K562 (cell line): ENCODE measurements around the gene S100A1. TPM values are rescaled to one million over a fixed set of nuclear protein-coding genes. Genes with fewer than 3 reads are reported as not detected.

Source experiments
- ATAC-seq: fragments of 200-7000 bp; cut with Tn5 transposase; 3 replicates; pipeline ENCODE4 v1.9.1; 2020; ENCODE audit warnings: moderate library complexity
- BruUV-seq: library from RNA; stranded (reverse); fragments of 400-500 nt; replicated peaks from 2 replicates; lab custom pipeline; 2021; lab: Mats Ljungman, UMichigan
- CTCF ChIA-PET: fragments of 300-600 bp; formaldehyde crosslinking; extraction: SDS; loops from one replicate; lab custom pipeline; 2021; ENCODE audit warnings: low intra/inter-chr PET ratio; lab: Yijun Ruan, JAX
- POLR2A ChIA-PET: fragments of 300-600, 350-650 bp; sonication (Branson Sonifier 250); formaldehyde crosslinking; extraction: SDS; loops from one replicate; lab custom pipeline; 2021; ENCODE audit warnings: antibody characterized with exemption, inconsistent platforms; lab: Yijun Ruan, JAX
- DNase-seq, 4 experiments: peaks; one replicate each; pipeline versions ENCODE4 v3.0.0 to v3.0.0-alpha.2; 2011 to 2018; ENCODE audit warnings: low spot score in 3 of 4, mixed read lengths in 3 of 4; ENCODE audit errors: extremely low read depth in 1 of 4
- FAIRE-seq: peaks from 2 replicates; lab custom pipeline; 2011; peaks lifted over from hg19 to GRCh38; lab: Jason Lieb, UNC
- H2AFZ ChIP-seq: 2 replicates; pipeline ENCODE4 v1.6.0; 2011; ENCODE audit warnings: low read depth, low read length, control low read depth, inconsistent platforms
- H3K27ac ChIP-seq: fragments of 200-600 bp; 3 replicates; pipeline ENCODE4 v1.8.0; 2011; ENCODE audit warnings: low read depth, mild to moderate bottlenecking, control low read depth, inconsistent platforms, low read length, moderate library complexity, mixed read lengths; ENCODE audit errors: extremely low read depth
- H3K27me3 ChIP-seq, 2 experiments: fragments of 300-600 bp in 1 of 2; 2 replicates in 1 of 2; 3 replicates in 1 of 2; pipeline versions ENCODE4 v1.6.0 to v1.8.0; 2011; ENCODE audit warnings: inconsistent platforms in 2 of 2, low read length in 2 of 2, mild to moderate bottlenecking in 1 of 2, mixed read lengths in 1 of 2, moderate library complexity in 1 of 2; ENCODE audit not compliant: control insufficient read depth in 2 of 2, insufficient read depth in 2 of 2
- H3K36me3 ChIP-seq: fragments of 300-600 bp; 3 replicates; pipeline ENCODE4 v1.8.0; 2011; ENCODE audit warnings: mild to moderate bottlenecking, low read length, inconsistent platforms; ENCODE audit not compliant: control insufficient read depth, insufficient read depth
- H3K4me1 ChIP-seq, 2 experiments: fragments of 200-600 bp in 1 of 2; replicated peaks in 1 of 2; 2 replicates in 1 of 2; 3 replicates in 1 of 2; pipeline versions ENCODE4 v1.5.1 to v1.8.0; 2011; ENCODE audit warnings: inconsistent platforms in 2 of 2, low read length in 2 of 2, mild to moderate bottlenecking in 1 of 2, mixed read lengths in 1 of 2, moderate library complexity in 1 of 2; ENCODE audit not compliant: control insufficient read depth in 2 of 2, insufficient read depth in 2 of 2
- H3K4me2 ChIP-seq: 2 replicates; pipeline ENCODE4 v1.6.1; 2011; ENCODE audit warnings: low read length, control low read depth, inconsistent platforms, mixed read lengths; ENCODE audit not compliant: insufficient read depth
- H3K4me3 ChIP-seq: fragments of 200-600 bp; sonication (generic), shearing (Covaris generic); 2 replicates; pipeline ENCODE4 v1.5.1; 2016; ENCODE audit warnings: control low read depth, inconsistent platforms
- H3K79me2 ChIP-seq: fragments of 200-600 bp; 3 replicates; pipeline ENCODE4 v1.8.0; 2011; ENCODE audit warnings: low read length, inconsistent platforms; ENCODE audit not compliant: control insufficient read depth, insufficient read depth
- H3K9ac ChIP-seq, 2 experiments: 2 replicates each; pipeline versions ENCODE4 v1.6.0 to v1.6.1; 2011; ENCODE audit warnings: low read depth in 2 of 2, low read length in 2 of 2, control low read depth in 1 of 2, inconsistent platforms in 1 of 2, mild to moderate bottlenecking in 1 of 2, mixed read lengths in 1 of 2; ENCODE audit not compliant: insufficient read depth in 1 of 2
- H3K9me1 ChIP-seq: one replicate; pipeline ENCODE4 v1.6.0; 2011; ENCODE audit warnings: inconsistent platforms, mild to moderate bottlenecking, low read length, moderate library complexity; ENCODE audit not compliant: control insufficient read depth, insufficient read depth
- H3K9me3 ChIP-seq: replicated peaks from 2 replicates; pipeline ENCODE4 v1.5.1; 2011; ENCODE audit warnings: low read depth, low read length, inconsistent platforms; ENCODE audit not compliant: control insufficient read depth, insufficient read depth
- H4K20me1 ChIP-seq: replicated peaks from 2 replicates; pipeline ENCODE4 v1.6.1; 2011; ENCODE audit warnings: low read length, inconsistent platforms, mixed read lengths; ENCODE audit not compliant: control insufficient read depth, insufficient read depth
- ARID4B ChIP-seq: sonication (generic); formaldehyde crosslinking; IDR thresholded peaks from 2 replicates; pipeline ENCODE4 v1.8.0; 2022; ENCODE audit warnings: mild to moderate bottlenecking, missing genetic modification reagents
- EWSR1 ChIP-seq: fragments of 450-650 bp; IDR thresholded peaks from 2 replicates; pipeline ENCODE4 v1.6.1; 2018; ENCODE audit warnings: borderline replicate concordance, mild to moderate bottlenecking, low read depth, moderate library complexity; ENCODE audit not compliant: partially characterized antibody
- GABPB2 ChIP-seq: fragments of 250-450 bp; sonication (Bioruptor Pico); conservative IDR thresholded peaks from 2 replicates; pipeline ENCODE4 v1.5.1; 2021; ENCODE audit warnings: mild to moderate bottlenecking
- ILF3 ChIP-seq: fragments of 450-650 bp; IDR thresholded peaks from 2 replicates; pipeline ENCODE4 v1.6.1; 2018; ENCODE audit warnings: antibody characterized with exemption, mild to moderate bottlenecking, moderate library complexity, borderline replicate concordance
- MYNN ChIP-seq, 2 experiments: sonication (generic); formaldehyde crosslinking in 1 of 2; IDR thresholded peaks; 2 replicates each; pipeline versions ENCODE4 v1.5.0 to v1.6.1; 2016 to 2020; ENCODE audit warnings: antibody characterized with exemption in 1 of 2, missing genetic modification reagents in 1 of 2
- NFIC ChIP-seq: fragments of 450-650 bp; IDR thresholded peaks from 2 replicates; pipeline ENCODE4 v1.6.1; 2017; ENCODE audit warnings: mild to moderate bottlenecking, inconsistent platforms
- POLR2AphosphoS2 ChIP-seq: IDR thresholded peaks from 2 replicates; pipeline ENCODE4 v1.6.1; 2012; ENCODE audit warnings: low read length, improper control_type of control experiment
- PTBP1 ChIP-seq: fragments of 200-400 bp; formaldehyde crosslinking; IDR thresholded peaks from 2 replicates; pipeline ENCODE4 v1.6.1; 2017; ENCODE audit warnings: low read depth, low read length
- RBM15 ChIP-seq: fragments of 200-400 bp; formaldehyde crosslinking; IDR thresholded peaks from 2 replicates; pipeline ENCODE4 v1.6.1; 2018; ENCODE audit warnings: mild to moderate bottlenecking, low read length, moderate library complexity; ENCODE audit not compliant: insufficient read depth
- SMARCC2 ChIP-seq: fragments of 450-650 bp; IDR thresholded peaks from 2 replicates; pipeline ENCODE4 v1.6.1; 2017; ENCODE audit warnings: antibody characterized with exemption, moderate library complexity, mild to moderate bottlenecking, low read depth
- TCF15 ChIP-seq: fragments of 250-450 bp; sonication (Bioruptor Pico); IDR thresholded peaks from 2 replicates; pipeline ENCODE4 v1.8.0; 2022; ENCODE audit warnings: moderate library complexity, mild to moderate bottlenecking, inconsistent platforms
- ZNF239 ChIP-seq: fragments of 250-450 bp; sonication (Bioruptor Pico); IDR thresholded peaks from 2 replicates; pipeline ENCODE4 v1.4.0; 2020; ENCODE audit warnings: mild to moderate bottlenecking
- ZNF3 ChIP-seq: fragments of 250-450 bp; sonication (Bioruptor Pico); IDR thresholded peaks from 2 replicates; pipeline ENCODE4 v1.5.0; 2021; ENCODE audit warnings: mild to moderate bottlenecking, moderate library complexity
- WGBS: fragments of 100-300 bp; shearing (Covaris generic); methylation state at CpG from one replicate; pipeline ENCODE4 v1.1.6; 2016; ENCODE audit warnings: low coverage, mixed read lengths; ENCODE audit not compliant: insufficient coverage; ENCODE audit errors: missing lambda C conversion rate; 5-methylcytosine and 5-hydroxymethylcytosine counted together
- in situ Hi-C: fragments of 300-500 bp; cut with MboI; formaldehyde crosslinking; loops from 4 replicates; pipeline ENCODE4 v1.15.0; 2018; ENCODE audit warnings: inconsistent platforms, mixed read lengths
- intact Hi-C: fragments of 100-400 bp; cut with micrococcal nuclease; formaldehyde crosslinking; loops from 2 replicates; pipeline ENCODE4 v1.14.2; 2022
- polyA plus RNA-seq, 8 experiments: library from polyadenylated mRNA; depleted of rRNA in 4 of 8; stranded (reverse) in 5 of 8; unstranded in 3 of 8; fragments of >200 nt; fragmentation: Nextera tagmentation in 2 of 8; fragmentation: Illumina TruSeq in 1 of 8; extraction: Ambion mirVana in 2 of 8; extraction: Trizol in 1 of 8; gene quantifications; 2 replicates each; pipeline versions ENCODE4 v1.2.1 to v1.2.3, GENCODE V29; 2011 to 2014; ENCODE audit warnings: inconsistent platforms in 1 of 8, missing spikeins in 1 of 8
- total RNA-seq, 7 experiments: library from RNA; depleted of rRNA in 6 of 7; stranded (reverse); fragments of >200 nt in 6 of 7; fragmentation: Illumina TruSeq in 2 of 7; extraction: Trizol in 2 of 7; gene quantifications; 2 replicates each; pipeline versions ENCODE4 v1.2.1 to v1.2.3, GENCODE V29; 2011 to 2021; ENCODE audit warnings: low replicate concordance in 1 of 7
- TF ChIP-seq, protein P1 (sequence below): fragments of 450-650 bp; IDR thresholded peaks from 2 replicates; pipeline ENCODE4 v1.6.1; 2017; ENCODE audit warnings: antibody characterized with exemption, mild to moderate bottlenecking

Gene S100A1
- total and polyA plus RNA-seq, 9 of the 15 experiments (the other 6 are each of a cell fraction or from before 2014, with no cell fraction given) = 0.44 to 30.1 (median 12.7) TPM

GRCh38 chr1:153647346-153647714, 19.1 kb downstream of the S100A1 start:
- Histone ChIP-seq H3K4me2 (no peak overlapping the region), H4K20me1 (no peaks in the 10 kb centered on the region), H3K27ac (no peak overlapping the region), H3K79me2 (no peaks in the 10 kb centered on the region), H3K9me3 (no peaks in the 10 kb centered on the region), H3K4me1 (peaks cover 14% of the 10 kb centered on the region in 2 experiments), H3K27me3 (no peaks in the 10 kb centered on the region), H3K9me1 (no peaks in the 10 kb centered on the region), H3K9ac (no peak overlapping the region), H3K4me3 (no peak overlapping the region), H2AFZ (no peak overlapping the region), H3K36me3 (peaks cover 49% of the 10 kb centered on the region)
- no TSS peak for BruUV-seq
- WGBS = 31% methylated on average over 2 of the region's 2 CpGs
- peak; percentile 49 for ATAC-seq
- intact Hi-C loops = no loop called here
- FAIRE-seq = peak; percentile 11
- ChIA-PET CTCF (no interaction called here), POLR2A (interaction anchor here (0.8 to 14.7 kb wide), 7 partner anchors 8 to 19 kb away, joined by 3 to 205 read pairs (median 5); partner anchors contain the start of genes CHTOP, S100A1, S100A13 and SNAPIN)
- in situ Hi-C loops = no loop called here
- DNase-seq = no peak
- TF ChIP-seq NFIC = 0 out of 2 replicates have a peak, but pooled peaks have one; percentile 11
- no peak for TF ChIP-seq ARID4B (CRISPR knock-in tag)
- no peak for TF ChIP-seq PTBP1
- peak; percentile 29; the same call in 1 of the 2 replicates for TF ChIP-seq ZNF3 (CRISPR knock-in tag)
- peak; percentile 86; the same call in 1 of the 2 replicates for TF ChIP-seq POLR2AphosphoS2
- TF ChIP-seq, protein P1, sequence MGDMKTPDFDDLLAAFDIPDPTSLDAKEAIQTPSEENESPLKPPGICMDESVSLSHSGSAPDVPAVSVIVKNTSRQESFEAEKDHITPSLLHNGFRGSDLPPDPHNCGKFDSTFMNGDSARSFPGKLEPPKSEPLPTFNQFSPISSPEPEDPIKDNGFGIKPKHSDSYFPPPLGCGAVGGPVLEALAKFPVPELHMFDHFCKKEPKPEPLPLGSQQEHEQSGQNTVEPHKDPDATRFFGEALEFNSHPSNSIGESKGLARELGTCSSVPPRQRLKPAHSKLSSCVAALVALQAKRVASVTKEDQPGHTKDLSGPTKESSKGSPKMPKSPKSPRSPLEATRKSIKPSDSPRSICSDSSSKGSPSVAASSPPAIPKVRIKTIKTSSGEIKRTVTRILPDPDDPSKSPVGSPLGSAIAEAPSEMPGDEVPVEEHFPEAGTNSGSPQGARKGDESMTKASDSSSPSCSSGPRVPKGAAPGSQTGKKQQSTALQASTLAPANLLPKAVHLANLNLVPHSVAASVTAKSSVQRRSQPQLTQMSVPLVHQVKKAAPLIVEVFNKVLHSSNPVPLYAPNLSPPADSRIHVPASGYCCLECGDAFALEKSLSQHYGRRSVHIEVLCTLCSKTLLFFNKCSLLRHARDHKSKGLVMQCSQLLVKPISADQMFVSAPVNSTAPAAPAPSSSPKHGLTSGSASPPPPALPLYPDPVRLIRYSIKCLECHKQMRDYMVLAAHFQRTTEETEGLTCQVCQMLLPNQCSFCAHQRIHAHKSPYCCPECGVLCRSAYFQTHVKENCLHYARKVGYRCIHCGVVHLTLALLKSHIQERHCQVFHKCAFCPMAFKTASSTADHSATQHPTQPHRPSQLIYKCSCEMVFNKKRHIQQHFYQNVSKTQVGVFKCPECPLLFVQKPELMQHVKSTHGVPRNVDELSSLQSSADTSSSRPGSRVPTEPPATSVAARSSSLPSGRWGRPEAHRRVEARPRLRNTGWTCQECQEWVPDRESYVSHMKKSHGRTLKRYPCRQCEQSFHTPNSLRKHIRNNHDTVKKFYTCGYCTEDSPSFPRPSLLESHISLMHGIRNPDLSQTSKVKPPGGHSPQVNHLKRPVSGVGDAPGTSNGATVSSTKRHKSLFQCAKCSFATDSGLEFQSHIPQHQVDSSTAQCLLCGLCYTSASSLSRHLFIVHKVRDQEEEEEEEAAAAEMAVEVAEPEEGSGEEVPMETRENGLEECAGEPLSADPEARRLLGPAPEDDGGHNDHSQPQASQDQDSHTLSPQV = no peak
- TF ChIP-seq TCF15 (CRISPR knock-in tag) = no peak
- peak; percentile 75; the same call in 1 of the 2 replicates for TF ChIP-seq MYNN (IDR thresholded peaks at IDR 0.05)
- no peak for TF ChIP-seq MYNN (CRISPR knock-in tag; IDR thresholded peaks at IDR 0.05)
- TF ChIP-seq SMARCC2 = no peak
- no peak for TF ChIP-seq GABPB2 (CRISPR knock-in tag)
- TF ChIP-seq EWSR1 = peak; percentile 11
- no peak for TF ChIP-seq RBM15
- 0 out of 2 replicates have a peak, but pooled peaks have one; percentile 18 for TF ChIP-seq ILF3
- no peak for TF ChIP-seq ZNF239
